Endodermal cell (in vitro differentiated cells): ENCODE results near the gene FUBP1. TPM values are rescaled to one million over a fixed set of nuclear protein-coding genes. Genes with fewer than 3 reads are reported as not detected.

Experiments used
- DNase-seq: peaks from one replicate; pipeline ENCODE4 v3.0.0-alpha.2; 2017
- H3K27ac ChIP-seq: 2 replicates; pipeline ENCODE4 v1.5.1; 2013; ENCODE audit warnings: mild to moderate bottlenecking, low read depth, low read length, moderate library complexity
- H3K27me3 ChIP-seq: 2 replicates; pipeline ENCODE4 v1.6.1; 2013; ENCODE audit warnings: mild to moderate bottlenecking, low read length, moderate library complexity; ENCODE audit not compliant: insufficient read depth, control insufficient read depth, poor library complexity, severe bottlenecking
- H3K36me3 ChIP-seq: 2 replicates; pipeline ENCODE4 v1.7.0; 2013; ENCODE audit warnings: mild to moderate bottlenecking, low read length, moderate library complexity; ENCODE audit not compliant: control insufficient read depth, insufficient read depth
- H3K4me1 ChIP-seq: one replicate; pipeline ENCODE4 v1.7.0; 2013; ENCODE audit warnings: low read length; ENCODE audit not compliant: control insufficient read depth, insufficient read depth
- H3K4me3 ChIP-seq: 2 replicates; pipeline ENCODE4 v1.5.1; 2013; ENCODE audit warnings: mild to moderate bottlenecking, low read length, moderate library complexity
- H3K9ac ChIP-seq: 2 replicates; pipeline ENCODE4 v1.6.1; 2013; ENCODE audit warnings: mild to moderate bottlenecking, low read length, moderate library complexity; ENCODE audit not compliant: poor library complexity, severe bottlenecking; ENCODE audit errors: extremely low read depth
- H3K9me3 ChIP-seq: 2 replicates; pipeline ENCODE4 v1.6.1; 2013; ENCODE audit warnings: mild to moderate bottlenecking, low read length, moderate library complexity; ENCODE audit not compliant: control insufficient read depth
- H3K27ac Mint-ChIP-seq: 2 replicates; pipeline ENCODE4 v1.8.0; 2020; ENCODE audit warnings: mixed read lengths
- H3K27me3 Mint-ChIP-seq: 2 replicates; pipeline ENCODE4 v1.8.0; 2021; ENCODE audit warnings: mild to moderate bottlenecking, mixed read lengths; ENCODE audit not compliant: insufficient read depth
- H3K36me3 Mint-ChIP-seq: 2 replicates; pipeline ENCODE4 v1.8.0; 2020; ENCODE audit warnings: low read depth, mixed read lengths
- H3K4me1 Mint-ChIP-seq: 2 replicates; pipeline ENCODE4 v1.8.0; 2020; ENCODE audit warnings: mixed read lengths
- H3K4me3 Mint-ChIP-seq: 2 replicates; pipeline ENCODE4 v1.8.0; 2020; ENCODE audit warnings: mild to moderate bottlenecking, moderate library complexity, mixed read lengths
- H3K9me3 Mint-ChIP-seq: 2 replicates; pipeline ENCODE4 v1.8.0; 2020; ENCODE audit warnings: mild to moderate bottlenecking, mixed read lengths
- WGBS, 2 experiments: methylation state at CpG; one replicate each; pipeline versions ENCODE4 v1.1.5 to v1.1.7; 2013; ENCODE audit warnings: missing lambda C conversion rate in 2 of 2, mixed read lengths in 1 of 2; ENCODE audit not compliant: insufficient coverage in 1 of 2, insufficient read length in 1 of 2; 5-methylcytosine and 5-hydroxymethylcytosine counted together
- total RNA-seq, 2 donors: library from RNA; stranded (reverse); fragmentation: NEBNext Ultra II Directional in 1 of 2; extraction: Animal tissue kit (Norgen Biotek cat#: 25700) in 1 of 2; gene quantifications; 2 replicates in 1 of 2; 3 replicates in 1 of 2; pipeline ENCODE4 v1.2.1, GENCODE V29; 2021
- TF ChIP-seq, protein P1 (sequence below): fragments of 200-600 bp; sonication (generic); conservative IDR thresholded peaks from 2 replicates; pipeline ENCODE4 v1.5.0; 2021; ENCODE audit warnings: antibody characterized with exemption, mild to moderate bottlenecking

The FUBP1 gene
- total RNA-seq, 2 donors from 2014 or later = 220 to 242 TPM

DNA sequence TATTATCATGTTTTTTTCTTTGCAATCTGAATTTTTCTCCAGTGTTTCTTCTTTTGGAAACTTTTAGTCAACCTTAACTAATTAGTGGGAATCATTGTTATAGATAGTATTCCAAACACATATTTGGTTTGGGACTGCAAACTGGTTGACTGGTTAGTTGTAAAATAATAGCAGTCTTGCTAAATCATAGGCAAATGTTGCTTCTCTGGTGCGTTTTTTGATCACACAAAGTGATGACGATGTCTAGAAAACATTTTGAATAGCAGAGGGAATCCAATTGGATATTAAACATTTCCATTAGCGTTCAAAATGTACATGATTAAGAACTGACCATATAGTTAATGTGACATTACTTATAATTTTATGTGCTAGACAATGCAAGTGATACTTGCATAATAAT is 30.4 kb upstream of the FUBP1 start:
- Histone ChIP-seq H3K9ac (no peak overlapping the region), H3K9me3 (no peaks in the 10 kb centered on the region), H3K27me3 (no peaks in the 10 kb centered on the region), H3K27ac (no peak overlapping the region), H3K4me1 (peaks cover 6% of the 10 kb centered on the region), H3K4me3 (no peak overlapping the region), H3K36me3 (no peaks in the 10 kb centered on the region)
- 98 to 100% methylated on average over 2 to 3 of the region's 3 CpGs for WGBS, 2 experiments
- Mint-ChIP-seq H3K27me3 (no peaks in the 10 kb centered on the region), H3K4me3 (no peak overlapping the region), H3K36me3 (no peaks in the 10 kb centered on the region), H3K4me1 (peaks cover 11% of the 10 kb centered on the region), H3K27ac (no peak overlapping the region), H3K9me3 (no peaks in the 10 kb centered on the region)
- no peak for DNase-seq
- TF ChIP-seq, protein P1, sequence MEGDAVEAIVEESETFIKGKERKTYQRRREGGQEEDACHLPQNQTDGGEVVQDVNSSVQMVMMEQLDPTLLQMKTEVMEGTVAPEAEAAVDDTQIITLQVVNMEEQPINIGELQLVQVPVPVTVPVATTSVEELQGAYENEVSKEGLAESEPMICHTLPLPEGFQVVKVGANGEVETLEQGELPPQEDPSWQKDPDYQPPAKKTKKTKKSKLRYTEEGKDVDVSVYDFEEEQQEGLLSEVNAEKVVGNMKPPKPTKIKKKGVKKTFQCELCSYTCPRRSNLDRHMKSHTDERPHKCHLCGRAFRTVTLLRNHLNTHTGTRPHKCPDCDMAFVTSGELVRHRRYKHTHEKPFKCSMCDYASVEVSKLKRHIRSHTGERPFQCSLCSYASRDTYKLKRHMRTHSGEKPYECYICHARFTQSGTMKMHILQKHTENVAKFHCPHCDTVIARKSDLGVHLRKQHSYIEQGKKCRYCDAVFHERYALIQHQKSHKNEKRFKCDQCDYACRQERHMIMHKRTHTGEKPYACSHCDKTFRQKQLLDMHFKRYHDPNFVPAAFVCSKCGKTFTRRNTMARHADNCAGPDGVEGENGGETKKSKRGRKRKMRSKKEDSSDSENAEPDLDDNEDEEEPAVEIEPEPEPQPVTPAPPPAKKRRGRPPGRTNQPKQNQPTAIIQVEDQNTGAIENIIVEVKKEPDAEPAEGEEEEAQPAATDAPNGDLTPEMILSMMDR = no peak

DNA sequence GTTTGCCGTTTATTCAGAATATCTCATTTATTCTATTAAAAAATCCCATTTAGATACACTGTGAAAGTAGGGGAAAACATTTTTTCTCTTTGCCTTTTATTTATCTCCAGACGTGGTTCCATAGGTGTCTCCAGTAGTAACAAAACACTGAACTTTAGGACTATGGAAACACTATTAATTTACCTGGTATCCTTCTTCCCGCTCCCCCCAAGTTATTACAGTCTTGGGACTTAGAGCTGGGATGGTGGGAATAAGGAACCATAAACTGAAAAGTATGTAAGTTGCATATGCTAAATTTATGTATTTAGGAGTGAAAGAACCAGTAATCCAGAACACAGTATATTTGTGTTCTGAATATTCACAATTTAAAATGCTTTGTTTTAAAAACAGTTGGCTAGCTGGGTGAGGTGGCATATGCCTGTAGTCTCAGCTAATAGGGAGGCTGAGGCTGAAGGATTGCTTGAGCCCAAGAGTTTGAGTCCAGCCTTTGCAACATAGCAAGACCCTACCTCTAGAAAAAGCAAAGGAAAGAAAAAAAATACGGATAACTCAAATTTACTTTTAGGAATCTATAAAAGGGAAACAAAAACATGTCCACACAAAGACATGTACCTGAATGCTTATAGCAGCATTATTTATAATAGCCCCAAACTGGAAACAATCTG is 28.9 kb upstream of the FUBP1 start:
- H3K9ac ChIP-seq = no peak overlapping the region
- no peaks in the 10 kb centered on the region for H3K27me3 ChIP-seq
- H3K4me3 Mint-ChIP-seq = no peak overlapping the region
- H3K36me3 ChIP-seq = no peaks in the 10 kb centered on the region
- no peak overlapping the region for H3K4me3 ChIP-seq
- 95% methylated on average over 2 of the region's 4 CpGs; no CpG with 5 or more reads in 1 of the 2 experiments for WGBS, 2 experiments
- peaks cover 11% of the 10 kb centered on the region for H3K4me1 Mint-ChIP-seq
- TF ChIP-seq, protein P1 = no peak
- H3K36me3 Mint-ChIP-seq = no peaks in the 10 kb centered on the region
- no peak overlapping the region for H3K27ac Mint-ChIP-seq
- H3K9me3 Mint-ChIP-seq = no peaks in the 10 kb centered on the region
- no peaks in the 10 kb centered on the region for H3K27me3 Mint-ChIP-seq
- H3K4me1 ChIP-seq = peaks cover 6% of the 10 kb centered on the region
- H3K9me3 ChIP-seq = no peaks in the 10 kb centered on the region
- no peak overlapping the region for H3K27ac ChIP-seq
- no peak for DNase-seq

DNA sequence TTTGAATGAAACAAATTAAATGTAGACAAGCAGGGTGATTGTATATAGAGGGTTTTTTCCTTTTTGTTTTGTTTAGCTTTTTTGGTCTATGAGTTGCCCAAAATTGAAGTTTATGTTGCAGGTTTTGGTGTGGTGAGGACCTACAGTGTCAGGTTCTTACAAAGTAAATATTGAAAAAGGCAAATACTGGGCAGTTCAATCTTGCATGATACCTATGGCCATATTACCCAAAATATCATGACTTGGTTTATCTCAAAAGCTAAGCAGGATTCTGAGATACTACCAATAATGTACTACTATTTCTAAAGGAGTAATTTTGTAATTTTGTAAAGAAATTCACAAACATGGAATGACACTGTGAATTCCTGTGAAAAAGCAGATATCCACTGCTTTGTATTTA is 27.6 kb upstream of the FUBP1 start:
- H3K27me3 Mint-ChIP-seq = no peaks in the 10 kb centered on the region
- no peak overlapping the region for H3K4me3 Mint-ChIP-seq
- Histone ChIP-seq H3K4me1 (peaks cover 6% of the 10 kb centered on the region), H3K27ac (no peak overlapping the region), H3K9ac (peak overlapping the region; percentile 39), H3K27me3 (no peaks in the 10 kb centered on the region), H3K4me3 (peak overlapping the region; percentile 85), H3K9me3 (no peaks in the 10 kb centered on the region), H3K36me3 (no peaks in the 10 kb centered on the region)
- peaks cover 11% of the 10 kb centered on the region for H3K4me1 Mint-ChIP-seq
- H3K36me3 Mint-ChIP-seq = no peaks in the 10 kb centered on the region
- no peak for DNase-seq
- no peak overlapping the region for H3K27ac Mint-ChIP-seq
- no peaks in the 10 kb centered on the region for H3K9me3 Mint-ChIP-seq
- TF ChIP-seq, protein P1 = no peak
